Measurements from ENCODE around the gene ANXA10.

Gene ANXA10

GRCh38 chr4:168092176-168092712, at the start of gene ANXA10:
Gene ANXA10, plus strand, starts transcription at chr4:168092537. Its CDS starts 164 bp downstream, at chr4:168092701.
- TF ChIP-seq CTCF (IDR thresholded peaks at IDR 0.05; ENCODE audit: poor library complexity, severe bottlenecking), result no peak
- ATAC-seq (ENCODE audit: low read depth), result no peak; the same call in 2 of the 3 replicates
- no peaks in the 10 kb centered on the region for H3K27me3 ChIP-seq (ENCODE audit: insufficient read depth, poor library complexity, severe bottlenecking)
- H3K27ac ChIP-seq (ENCODE audit: poor library complexity, severe bottlenecking), result no peak within 1 kb of the TSS
- peaks cover 17% of the 10 kb centered on the region for H3K4me1 ChIP-seq (ENCODE audit: insufficient read depth, poor library complexity, severe bottlenecking)
- no peak for DNase-seq (ENCODE audit: low spot score)
- no peak within 1 kb of the TSS for H3K4me3 ChIP-seq (ENCODE audit: severe bottlenecking)
- H3K36me3 ChIP-seq (ENCODE audit: low read depth), result no peaks in the 10 kb centered on the region
- peaks cover 7% of the 10 kb centered on the region for H3K9me3 ChIP-seq (ENCODE audit: severe bottlenecking)

- no peaks in the 10 kb centered on the region for H3K4me1 ChIP-seq (ENCODE audit: insufficient read depth, poor library complexity, severe bottlenecking)
- H3K27ac ChIP-seq (ENCODE audit: poor library complexity, severe bottlenecking), result no peak overlapping the region
- no peaks in the 10 kb centered on the region for H3K36me3 ChIP-seq (ENCODE audit: low read depth)
- peaks cover 2% of the 10 kb centered on the region for H3K9me3 ChIP-seq (ENCODE audit: severe bottlenecking)
- no peak for TF ChIP-seq CTCF (IDR thresholded peaks at IDR 0.05; ENCODE audit: poor library complexity, severe bottlenecking)
- no peak for ATAC-seq (ENCODE audit: low read depth)
- DNase-seq (ENCODE audit: low spot score), result no peak
- no peak overlapping the region for H3K4me3 ChIP-seq (ENCODE audit: severe bottlenecking)
- no peaks in the 10 kb centered on the region for H3K27me3 ChIP-seq (ENCODE audit: insufficient read depth, poor library complexity, severe bottlenecking)
These were observed 47.0 kb upstream of the ANXA10 start for GRCh38 chr4:168045354-168045753.

- H3K27ac ChIP-seq (ENCODE audit: poor library complexity, severe bottlenecking), result no peak overlapping the region
- no peaks in the 10 kb centered on the region for H3K36me3 ChIP-seq (ENCODE audit: low read depth)
- DNase-seq (ENCODE audit: low spot score) (no peak), ATAC-seq (ENCODE audit: low read depth) (no peak)
- TF ChIP-seq CTCF (IDR thresholded peaks at IDR 0.05; ENCODE audit: poor library complexity, severe bottlenecking), result no peak
- no peaks in the 10 kb centered on the region for H3K27me3 ChIP-seq (ENCODE audit: insufficient read depth, poor library complexity, severe bottlenecking)
- peaks cover 2% of the 10 kb centered on the region for H3K9me3 ChIP-seq (ENCODE audit: severe bottlenecking)
- H3K4me1 ChIP-seq (ENCODE audit: insufficient read depth, poor library complexity, severe bottlenecking), result no peaks in the 10 kb centered on the region
- no peak overlapping the region for H3K4me3 ChIP-seq (ENCODE audit: severe bottlenecking)
These were observed 42.3 kb upstream of the ANXA10 start for GRCh38 chr4:168050002-168050401.

- H3K4me1 ChIP-seq (ENCODE audit: insufficient read depth, poor library complexity, severe bottlenecking), result no peaks in the 10 kb centered on the region
- DNase-seq (ENCODE audit: low spot score) (no peak), ATAC-seq (ENCODE audit: low read depth) (no peak)
- TF ChIP-seq CTCF (IDR thresholded peaks at IDR 0.05; ENCODE audit: poor library complexity, severe bottlenecking), result no peak
- no peak overlapping the region for H3K4me3 ChIP-seq (ENCODE audit: severe bottlenecking)
- no peaks in the 10 kb centered on the region for H3K36me3 ChIP-seq (ENCODE audit: low read depth)
- peaks cover 2% of the 10 kb centered on the region for H3K9me3 ChIP-seq (ENCODE audit: severe bottlenecking)
- no peaks in the 10 kb centered on the region for H3K27me3 ChIP-seq (ENCODE audit: insufficient read depth, poor library complexity, severe bottlenecking)
- H3K27ac ChIP-seq (ENCODE audit: poor library complexity, severe bottlenecking), result no peak overlapping the region
These were observed 40.8 kb upstream of the ANXA10 start for GRCh38 chr4:168051526-168051925.

GRCh38 chr4:168057412-168057811, 34.9 kb upstream of the ANXA10 start:
- H3K4me3 ChIP-seq (ENCODE audit: severe bottlenecking), result no peak overlapping the region
- H3K27me3 ChIP-seq (ENCODE audit: insufficient read depth, poor library complexity, severe bottlenecking), result no peaks in the 10 kb centered on the region
- no peaks in the 10 kb centered on the region for H3K4me1 ChIP-seq (ENCODE audit: insufficient read depth, poor library complexity, severe bottlenecking)
- no peak for TF ChIP-seq CTCF (IDR thresholded peaks at IDR 0.05; ENCODE audit: poor library complexity, severe bottlenecking)
- no peaks in the 10 kb centered on the region for H3K36me3 ChIP-seq (ENCODE audit: low read depth)
- DNase-seq (ENCODE audit: low spot score), result no peak
- ATAC-seq (ENCODE audit: low read depth), result no peak
- H3K9me3 ChIP-seq (ENCODE audit: severe bottlenecking), result no peaks in the 10 kb centered on the region
- no peak overlapping the region for H3K27ac ChIP-seq (ENCODE audit: poor library complexity, severe bottlenecking)
